8988T (cell line): ENCODE measurements around the gene ODC1.
"Not testable (repeated sequence)": the region's sequence is repeated elsewhere in the genome, so short reads cannot be mapped to it uniquely, and the experiment has no call there.

Experiments used
- DNase-seq: peaks from one replicate; pipeline ENCODE4 v3.0.0; 2011

ODC1 gene

DNA sequence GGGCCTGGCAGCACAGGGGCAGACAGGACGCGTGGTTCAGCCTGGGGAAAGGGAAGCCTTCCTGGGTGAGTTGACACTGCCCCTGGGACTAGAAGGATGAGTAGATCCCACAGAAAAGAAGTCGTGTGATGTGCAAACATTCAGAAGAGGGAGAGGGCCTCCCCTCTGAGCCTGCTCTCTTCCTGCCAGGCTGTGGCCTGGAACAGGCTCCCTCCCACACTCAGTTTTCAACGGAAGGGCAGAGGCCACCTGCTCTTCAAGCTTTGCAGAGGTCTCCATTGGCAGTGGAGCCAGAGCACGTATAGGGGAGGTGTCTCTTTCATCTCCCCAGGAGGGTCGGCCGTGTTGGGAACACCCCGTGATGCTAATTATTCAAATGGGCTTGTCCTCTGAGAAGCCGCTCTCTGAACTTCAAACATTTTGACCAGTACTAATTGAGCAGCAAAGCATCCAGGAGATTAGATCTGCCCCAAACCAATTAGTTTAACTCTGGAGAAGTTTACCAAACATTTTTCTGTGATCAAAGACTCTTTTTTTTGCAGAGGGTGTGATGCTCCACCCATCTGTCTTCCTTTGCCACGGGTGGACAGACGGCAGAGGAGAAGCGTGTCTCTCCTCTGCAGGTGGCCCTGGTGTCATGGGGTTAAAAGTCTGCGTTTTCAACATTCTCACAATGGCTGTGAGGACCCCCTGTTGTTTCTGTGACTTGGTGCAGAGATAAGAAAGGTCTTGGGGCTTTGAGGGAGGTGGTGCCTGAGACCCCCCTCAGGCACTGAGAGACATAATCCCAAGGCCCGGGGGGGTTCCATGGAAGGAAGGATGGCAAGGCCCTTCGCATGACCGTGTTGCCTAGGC, 29.5 kb upstream of the ODC1 start:
- DNase-seq: no peak

DNA sequence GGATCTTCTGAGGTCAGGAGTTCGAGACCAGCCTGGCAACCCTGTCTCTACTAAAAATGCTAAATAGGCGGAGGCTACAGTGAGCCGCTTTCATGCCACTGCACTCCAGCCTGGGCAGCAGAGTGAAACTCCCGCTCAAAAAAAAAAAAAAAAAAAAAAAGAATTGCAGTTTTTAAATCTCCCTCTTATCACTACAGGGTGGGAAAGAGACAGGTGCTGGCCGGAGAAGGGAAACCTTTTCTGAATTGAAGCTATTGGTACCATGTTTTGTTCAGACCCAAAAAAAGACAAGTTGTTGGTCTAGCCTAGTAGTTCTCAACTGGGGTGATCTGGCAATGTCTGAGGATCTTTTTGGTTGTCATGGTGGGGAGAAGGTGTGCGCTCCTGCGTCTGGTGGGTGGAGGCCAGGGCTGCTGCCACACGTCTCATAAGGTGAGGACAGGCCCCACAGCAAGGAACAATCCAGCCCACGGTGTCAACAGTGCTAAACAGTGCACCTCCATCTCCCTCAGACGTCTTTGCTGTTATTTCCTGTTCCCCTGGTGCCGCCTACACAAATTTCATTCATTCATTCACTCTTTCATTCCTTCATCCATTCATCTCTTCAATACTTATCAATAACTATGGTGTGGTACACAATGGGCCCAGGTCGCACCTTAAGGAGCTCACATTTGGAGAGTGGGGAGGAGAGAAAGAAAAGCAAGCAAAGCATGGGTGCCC, 28.8 kb upstream of the ODC1 start:
- DNase-seq: no peak

DNA sequence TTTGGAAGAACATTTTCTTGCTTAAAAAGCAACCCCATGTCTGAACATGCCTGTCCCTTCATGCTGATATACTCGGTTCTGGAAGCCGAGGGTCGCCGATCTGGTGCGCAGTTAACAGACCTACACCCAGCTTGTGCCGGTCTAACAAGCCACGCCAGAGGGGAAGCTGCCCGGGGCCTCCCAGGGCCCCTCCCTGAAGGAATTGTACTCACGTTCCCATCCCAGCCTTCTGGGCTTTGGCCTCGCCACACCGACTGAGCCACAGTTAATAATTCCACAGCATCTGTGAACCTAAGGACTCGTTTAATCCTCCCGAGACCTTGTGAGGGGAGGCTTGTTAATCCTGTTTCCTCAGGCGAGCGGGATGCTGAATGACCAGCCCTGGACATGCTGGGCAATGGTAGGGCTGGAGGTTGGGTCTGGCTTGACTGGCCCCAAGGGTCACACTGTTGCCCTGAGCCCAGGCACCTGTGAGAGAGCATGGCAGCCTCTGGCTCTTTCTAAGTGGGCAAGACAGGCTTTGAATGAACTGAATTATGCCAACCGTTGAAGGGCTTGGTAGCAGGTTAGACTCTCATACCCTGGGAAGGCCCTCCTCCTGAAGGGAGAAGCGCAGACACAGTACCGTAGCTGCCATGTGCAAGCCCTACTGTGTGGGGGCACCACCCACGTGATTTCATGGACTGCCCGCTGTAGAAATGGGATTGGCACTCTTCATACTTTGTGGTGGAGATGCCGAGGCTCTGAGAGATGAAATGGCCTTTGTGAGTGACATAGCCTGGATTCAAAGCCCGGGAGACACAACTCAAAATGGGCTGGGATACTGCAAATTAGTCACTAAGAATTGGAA, 27.9 kb upstream of the ODC1 start:
- no peak for DNase-seq

DNA sequence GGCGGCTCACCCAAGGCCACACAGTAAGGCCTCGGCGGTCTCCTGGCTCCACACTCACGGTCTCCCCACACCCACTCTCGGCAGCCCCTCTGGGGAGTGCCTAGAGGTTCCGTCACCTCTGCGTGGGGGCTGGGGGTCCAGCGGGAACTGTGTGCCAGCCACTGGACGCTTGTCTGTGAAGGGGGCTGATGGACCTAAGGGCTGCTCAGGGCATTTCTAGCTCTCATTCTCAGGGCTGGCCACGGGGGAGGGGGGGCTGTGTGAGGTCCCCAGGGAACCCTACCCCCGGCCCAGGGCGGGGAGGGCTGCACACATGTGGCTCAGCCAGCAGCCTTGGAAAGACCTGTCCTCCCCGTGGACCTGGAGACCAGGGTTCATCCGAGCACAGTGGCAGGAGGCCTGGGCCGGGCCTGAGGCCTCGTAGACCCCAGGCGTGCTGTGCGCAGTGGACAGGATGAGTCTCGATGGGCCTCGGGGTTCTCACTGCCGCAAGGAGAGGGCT, 27.1 kb upstream of the ODC1 start:
- no peak for DNase-seq

DNA sequence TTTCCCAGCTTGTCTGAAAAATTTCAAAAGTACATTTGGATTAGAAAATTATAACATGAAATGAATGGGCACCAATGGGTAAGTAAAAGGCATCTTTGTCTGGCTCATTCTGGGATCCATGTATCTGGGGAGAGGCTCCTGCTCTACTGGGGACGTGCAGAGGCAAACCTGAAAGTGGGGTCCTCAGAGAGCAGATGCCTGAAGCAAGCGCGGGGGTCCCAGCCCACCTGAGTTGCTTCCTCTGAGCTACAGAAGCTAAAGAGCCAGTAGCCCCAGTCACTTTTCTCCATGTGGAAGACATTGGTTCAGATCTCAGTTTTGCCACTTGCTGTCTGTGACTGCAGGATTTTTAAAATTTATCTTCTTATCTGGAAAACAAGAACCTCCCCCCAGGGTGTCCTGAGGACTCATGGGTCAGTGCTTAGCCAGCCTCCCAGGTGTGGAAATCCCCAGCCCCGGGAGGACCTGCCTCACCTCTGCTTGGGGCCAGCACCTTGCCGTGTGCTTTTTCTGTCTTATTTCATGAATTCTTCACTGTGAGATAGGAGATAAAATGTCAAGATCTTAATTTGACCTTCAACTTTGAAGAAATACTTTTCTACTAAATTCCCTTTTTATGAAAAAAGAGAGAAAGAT, 25.1 kb upstream of the ODC1 start:
- DNase-seq: no peak

DNA sequence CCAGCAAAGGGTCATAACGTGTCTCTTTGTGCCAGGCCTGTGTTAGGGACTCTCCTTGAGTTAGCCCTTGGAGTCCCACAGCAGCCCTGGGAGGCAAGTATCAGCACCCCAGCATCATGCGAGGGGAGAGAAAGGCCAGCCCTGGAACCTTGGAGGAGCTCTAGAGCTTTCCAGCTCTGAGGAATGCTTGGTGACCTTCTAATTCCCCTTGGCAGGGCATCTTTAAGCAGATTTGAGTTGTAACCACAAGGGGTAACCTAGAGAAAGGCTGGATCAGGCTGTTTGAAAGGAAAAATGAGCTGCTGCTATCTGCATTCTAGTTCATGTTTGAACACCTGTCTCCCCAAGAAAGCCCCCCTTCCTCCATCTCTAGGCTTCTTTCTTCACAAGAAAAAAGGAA, 23.8 kb upstream of the ODC1 start:
- DNase-seq: no peak

DNA sequence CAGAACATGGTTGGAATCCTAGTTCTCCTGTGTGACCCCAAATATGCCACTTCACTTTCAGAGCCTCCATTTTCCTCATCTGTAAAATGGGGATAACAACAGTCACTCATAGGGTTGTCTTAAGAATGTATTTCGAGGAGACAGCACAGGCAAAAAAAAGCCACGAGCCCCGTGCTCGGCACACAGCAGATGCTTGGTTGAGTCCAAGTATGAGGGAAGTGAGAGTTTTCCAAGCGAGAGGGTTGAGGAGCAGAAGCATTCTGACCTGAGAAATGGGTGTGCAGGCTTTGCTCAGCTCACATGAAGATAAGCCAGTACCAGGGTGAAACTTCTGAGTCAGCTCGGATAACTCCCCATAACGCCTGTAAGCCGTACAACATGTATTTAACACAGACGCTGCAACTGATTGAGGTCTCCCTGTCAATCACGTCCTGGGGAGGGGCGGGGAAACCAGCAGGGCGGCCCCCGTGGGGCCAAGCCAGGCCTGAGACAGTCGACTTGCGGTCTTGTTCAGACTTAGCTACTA, 23.0 kb upstream of the ODC1 start:
- DNase-seq: no peak

DNA sequence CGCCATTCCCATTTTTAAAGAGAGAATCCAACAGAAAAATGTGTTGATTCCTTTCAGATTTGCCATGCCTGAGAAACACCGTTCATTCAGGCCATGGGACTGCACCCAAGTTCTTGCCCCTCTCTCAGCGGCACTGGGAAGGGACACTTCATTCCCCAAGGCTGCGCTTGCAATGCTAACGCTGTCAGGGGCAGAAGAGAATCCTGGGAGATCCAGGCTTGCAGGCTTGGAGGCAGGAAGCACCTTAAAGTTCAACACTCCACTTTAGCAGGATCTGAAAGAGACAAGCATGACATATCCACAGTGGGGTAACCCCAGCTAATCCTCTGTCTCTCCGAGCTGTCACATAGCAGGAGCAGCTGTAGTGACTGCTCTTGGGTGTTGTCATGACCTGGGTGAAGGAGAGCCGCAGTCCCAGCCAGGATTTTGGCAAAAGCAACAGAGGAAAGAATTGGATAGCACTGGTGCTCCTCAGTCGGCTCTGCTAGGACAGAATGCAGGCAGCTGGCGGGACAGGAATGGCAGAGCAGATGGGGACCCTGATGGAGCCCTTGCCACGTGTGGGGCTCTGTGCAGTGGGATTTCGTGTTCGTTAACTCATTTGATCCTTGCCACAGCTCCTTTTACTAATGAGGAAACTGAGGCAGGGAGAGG, 22.0 kb upstream of the ODC1 start:
- no peak for DNase-seq

DNA sequence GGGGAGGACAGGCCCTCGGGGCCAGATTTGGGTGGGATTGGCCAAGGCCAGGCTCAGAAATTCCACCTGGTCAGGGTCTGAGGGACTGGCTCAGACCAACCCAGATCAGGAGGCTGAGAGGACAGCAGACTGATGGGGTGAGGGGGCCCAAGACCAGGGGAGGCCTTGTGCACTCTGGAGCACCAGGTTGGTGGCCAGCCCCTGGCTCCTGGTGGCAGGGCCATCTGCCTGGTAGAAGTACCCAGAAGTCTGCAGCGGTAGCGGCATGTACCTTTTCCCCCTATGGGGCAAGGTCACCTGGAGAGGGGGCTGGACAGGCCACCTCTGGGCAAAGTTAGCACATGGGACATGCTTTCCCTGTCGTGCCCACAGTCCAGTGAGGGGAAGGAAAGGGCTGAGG, 21.2 kb upstream of the ODC1 start:
- no peak for DNase-seq

DNA sequence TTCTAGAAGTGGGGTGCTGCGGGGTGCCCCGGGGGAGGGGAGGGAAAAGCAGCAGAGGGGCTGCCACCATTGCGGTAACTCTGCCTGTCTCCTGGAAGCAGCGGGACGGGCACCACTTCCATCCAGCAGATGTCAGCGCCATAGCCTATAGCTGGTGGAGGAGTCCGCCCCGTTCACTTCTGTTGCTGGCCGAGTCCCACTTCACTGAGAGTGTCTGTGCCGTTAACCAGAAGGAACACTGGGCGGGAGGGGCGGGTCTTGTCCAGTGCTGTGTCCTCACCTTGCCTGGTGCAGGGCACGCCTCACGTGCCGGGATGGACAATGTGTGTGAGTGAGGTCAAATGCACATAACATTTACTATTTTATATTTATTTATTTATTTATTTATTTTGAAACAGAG, 19.3 kb upstream of the ODC1 start:
- DNase-seq: peak; percentile 44

DNA sequence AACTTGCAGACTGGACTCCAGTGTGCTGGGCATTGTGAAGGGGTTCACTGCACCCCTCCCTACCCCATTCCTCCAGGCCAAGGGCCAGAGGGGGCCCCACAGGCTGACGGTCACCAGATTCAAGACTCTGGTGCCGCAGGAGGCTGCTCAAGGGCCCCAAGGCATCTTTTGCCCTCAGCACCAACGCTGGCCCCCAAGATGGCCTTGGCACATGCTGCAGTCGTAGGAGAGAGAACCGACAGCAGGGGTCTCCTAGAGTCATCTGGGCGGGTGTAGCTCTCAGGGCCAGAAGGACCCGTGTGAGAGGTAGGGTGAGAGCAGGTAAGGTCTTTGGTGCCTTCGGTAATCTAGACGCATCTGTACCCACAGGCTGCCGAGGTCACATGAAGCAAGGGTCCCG, 18.7 kb upstream of the ODC1 start:
- DNase-seq: no peak

DNA sequence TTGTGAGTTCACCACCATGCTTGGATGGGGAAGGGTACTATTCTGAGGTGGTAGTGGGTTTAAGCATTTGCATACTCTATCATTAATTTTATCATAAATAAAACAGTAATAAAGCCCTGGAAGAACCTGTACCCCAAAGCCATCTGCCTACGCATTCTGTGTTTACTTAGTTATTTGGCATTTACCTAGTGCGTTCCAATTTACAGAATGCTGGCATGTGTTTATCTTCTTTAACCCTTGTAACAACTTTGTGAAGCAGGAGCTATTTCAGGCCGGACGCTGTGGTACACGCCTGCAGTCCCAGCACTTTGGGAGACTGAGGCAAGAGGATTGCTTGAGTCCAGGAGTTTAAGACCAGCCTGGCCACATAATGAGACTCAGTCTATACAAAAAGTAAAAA, 17.8 kb upstream of the ODC1 start:
- no peak for DNase-seq

DNA sequence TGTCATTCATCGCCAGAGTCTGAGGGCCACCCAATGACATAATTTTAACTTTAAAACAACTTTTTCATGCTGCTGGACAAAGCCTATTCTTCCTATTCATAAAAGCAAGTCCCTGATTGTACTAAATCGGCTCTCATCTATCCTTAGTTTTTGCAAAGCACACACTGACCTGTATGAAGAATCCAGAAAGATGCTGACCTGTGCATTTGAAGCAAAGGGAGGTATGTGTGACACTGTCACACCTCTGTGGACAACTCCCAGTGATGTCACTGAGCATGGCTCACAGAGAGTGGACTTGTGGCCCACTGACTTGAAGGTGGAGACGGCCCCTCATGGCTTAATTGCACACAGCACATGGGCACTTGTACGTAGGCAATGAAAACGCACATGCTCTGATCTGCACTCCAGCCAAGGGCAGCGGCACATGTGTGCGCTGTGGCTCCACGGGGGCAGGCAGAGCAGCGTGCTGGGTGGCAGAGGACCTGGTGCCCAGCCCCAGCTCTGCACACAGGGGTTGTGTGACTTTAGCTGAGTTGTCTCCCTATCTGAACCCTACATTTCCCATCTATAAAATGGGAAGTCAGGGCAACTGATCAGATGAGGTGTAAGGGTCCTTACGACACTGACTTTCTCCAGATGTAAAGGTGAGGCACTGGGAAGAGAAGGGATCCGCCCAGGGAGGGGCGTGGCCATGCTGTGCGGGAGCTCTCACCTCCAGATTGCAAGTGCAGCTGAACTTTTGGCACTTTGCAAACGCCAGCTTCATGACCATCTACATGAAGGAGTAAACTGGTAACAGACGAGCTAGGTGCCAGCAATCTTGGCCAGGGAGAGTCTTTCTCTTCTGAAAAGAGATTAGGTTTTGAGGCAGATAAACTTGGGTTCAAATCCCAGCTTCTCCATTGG, 14.3 kb upstream of the ODC1 start:
- no peak for DNase-seq

DNA sequence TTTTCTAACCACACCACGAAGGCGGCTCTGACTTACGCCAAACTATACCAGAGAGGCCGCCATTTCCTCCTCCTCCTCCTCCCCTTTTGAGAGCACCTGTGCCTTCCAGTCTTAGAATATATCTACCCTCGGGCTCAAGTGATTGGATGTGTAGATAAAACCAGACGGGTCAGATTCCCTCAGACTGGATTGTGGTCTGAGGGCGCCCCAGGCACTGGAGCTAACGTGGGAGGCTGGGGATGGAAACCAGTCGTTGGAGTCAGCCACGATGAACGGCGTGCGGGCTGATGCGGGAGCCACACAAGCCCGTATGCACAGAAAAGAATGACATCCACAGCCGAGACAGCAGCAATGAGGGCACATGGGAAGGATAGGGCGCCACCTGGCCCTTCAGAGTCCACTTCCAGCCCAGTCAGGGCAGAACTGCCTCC, 12.3 kb upstream of the ODC1 start:
- no peak for DNase-seq

DNA sequence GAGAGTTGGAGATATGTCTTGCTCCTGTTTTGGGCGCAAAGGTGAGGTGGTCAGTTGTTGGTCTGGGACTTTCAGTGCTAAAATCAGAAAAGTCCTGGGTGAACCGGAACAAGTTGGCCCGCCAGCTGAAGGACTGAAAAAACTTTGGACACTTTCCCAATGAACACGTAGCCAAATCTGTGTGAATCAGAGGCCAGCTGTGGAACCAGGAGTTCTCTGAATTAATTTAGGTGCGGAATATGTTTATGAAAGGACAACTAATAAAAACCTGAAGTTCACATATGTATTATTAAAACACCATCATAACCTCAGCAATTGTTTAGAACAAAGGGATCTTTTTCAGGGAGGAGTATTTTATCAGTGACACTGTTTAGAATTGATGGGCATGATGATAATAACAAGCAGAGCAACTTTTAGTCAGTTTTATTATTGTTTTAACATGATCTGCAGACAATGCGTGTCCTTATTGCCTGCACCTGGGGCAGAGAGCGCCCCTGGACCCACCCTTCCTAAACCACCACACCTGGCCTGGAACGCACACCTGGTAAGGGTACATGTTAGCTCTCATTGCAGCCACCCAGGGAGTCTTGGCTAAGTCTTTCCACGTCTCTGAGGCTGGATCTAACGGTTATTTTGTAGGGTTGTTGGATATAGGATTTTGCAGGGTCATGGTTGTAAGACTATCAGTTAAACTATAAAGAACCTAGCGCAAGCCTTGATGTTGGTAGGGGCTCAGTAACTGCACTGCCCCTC, 9.9 kb upstream of the ODC1 start:
- no peak for DNase-seq

DNA sequence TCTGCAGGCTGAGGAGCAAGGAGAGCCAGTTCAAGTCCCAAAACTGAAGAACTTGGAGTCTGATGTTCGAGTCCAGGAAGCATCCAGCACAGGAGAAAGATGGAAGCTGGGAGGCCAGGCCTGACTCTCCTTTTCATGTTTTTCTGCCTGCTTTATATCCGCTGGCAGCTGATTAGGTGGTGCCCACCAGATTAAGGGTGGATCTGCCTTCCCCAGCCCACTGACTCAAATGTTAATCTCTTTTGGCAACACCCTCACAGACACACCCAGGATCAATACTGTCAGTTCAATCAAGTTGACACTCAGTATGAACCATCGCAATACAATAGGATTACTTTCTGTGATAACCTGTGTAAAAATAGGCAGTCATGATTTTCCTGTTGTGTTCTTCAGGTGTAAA, 9.1 kb upstream of the ODC1 start:
- DNase-seq: not testable (repeated sequence)

DNA sequence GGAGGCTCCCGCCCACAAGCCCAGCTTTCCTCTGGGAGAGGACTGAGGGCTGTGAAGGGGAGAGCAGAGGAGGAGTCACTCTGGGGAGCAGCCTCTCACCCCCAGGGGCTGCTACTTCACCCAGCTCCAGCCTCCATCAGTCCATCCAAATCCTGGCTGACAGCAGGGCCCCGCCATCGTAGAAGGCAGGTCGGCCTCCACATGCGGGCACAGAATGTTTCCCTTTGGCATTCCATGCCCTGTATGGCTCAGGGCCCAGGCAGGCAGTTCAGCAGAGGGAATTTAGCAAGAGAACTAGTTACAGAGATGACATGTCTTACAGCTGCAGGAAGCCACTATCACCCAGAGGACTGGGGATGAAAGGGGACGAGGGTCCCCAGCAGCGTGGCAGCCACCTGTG, 6.4 kb upstream of the ODC1 start:
- no peak for DNase-seq

DNA sequence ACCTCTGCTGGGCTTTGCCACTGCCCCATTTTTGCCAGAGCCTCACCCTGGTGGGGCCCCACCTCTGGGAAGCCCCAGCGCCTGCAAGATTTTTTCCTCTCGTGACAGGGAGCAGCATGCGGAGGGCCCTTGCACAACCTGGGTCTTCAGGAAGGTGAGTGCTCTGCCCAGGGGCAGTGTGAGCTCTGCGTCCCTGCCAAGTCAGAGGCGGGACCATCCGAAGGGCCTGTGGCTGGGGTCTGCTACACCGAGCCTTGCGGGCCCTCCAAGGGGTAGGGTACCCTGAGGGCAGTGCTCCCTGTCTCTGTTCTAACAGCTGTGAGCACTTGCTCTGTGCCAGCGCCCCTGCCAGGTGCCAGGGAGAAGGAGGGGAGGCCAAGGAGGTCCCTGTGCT, 5.8 kb upstream of the ODC1 start:
- no peak for DNase-seq

DNA sequence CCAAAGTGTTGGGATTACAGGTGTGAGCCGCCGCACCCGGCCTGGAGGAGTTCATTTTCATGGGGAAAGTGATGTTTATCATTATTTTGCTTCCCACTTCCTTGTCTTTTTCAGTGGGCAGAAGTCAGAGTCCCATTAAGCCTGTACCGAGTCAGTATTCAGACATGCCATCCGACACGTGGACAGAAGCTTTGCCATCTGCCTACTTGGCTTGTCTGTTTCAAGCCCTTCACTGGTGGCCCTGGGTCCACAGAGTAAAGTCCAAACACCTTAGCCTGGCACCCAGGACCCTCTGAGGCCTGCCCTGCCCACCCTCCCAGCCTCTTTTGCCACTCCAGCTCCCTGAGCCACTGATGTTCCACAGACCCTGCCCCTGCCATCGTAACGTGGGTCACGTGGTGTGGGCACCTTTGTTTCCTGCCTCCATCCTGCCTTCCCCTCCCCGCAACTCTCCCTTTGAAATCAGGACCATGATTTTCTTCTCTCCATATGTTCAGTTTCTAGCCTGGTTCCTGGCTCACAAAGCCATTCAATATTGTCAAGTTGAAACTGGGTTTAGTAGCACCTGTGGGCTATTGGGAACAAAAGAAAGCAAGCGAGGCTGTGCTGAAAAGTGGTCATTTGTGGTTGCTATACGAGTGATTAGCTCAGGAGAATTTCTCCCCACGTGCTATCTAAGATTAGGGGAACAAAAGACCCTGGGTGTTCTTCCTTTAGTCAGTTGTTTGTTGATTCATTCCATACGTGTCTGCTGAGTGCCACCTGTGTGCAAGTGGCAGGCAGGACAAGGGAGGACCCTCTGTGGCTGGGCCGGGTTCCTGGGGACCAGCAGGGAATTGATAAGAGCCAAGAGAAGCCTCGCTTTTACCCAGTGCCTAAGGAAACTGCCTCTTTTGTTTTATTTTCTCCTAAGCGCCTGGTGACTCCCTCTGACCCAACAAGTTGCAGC, 5.1 kb upstream of the ODC1 start:
- no peak for DNase-seq
